T-cell (primary cell): ENCODE data around the gene LAMA5. TPM values are rescaled to one million over a fixed set of nuclear protein-coding genes. Genes with fewer than 3 reads are reported as not detected.

Experiments
- ATAC-seq, 4 experiments: fragments of 200-7000 bp in 3 of 4; fragments of 150-1000 bp in 1 of 4; cut with Tn5 transposase; replicated peaks in 1 of 4; 1 replicate in 3 of 4; 2 replicates in 1 of 4; pipeline ENCODE4 v1.10.0; 2021; ENCODE audit warnings: moderate library complexity in 3 of 4, mild to moderate bottlenecking in 2 of 4, moderate number of reproducible peaks in 1 of 4
- CTCF ChIA-PET, 2 donors: fragments of 300-600 bp; sonication (Branson Sonifier 250); formaldehyde crosslinking; loops; one replicate each; lab custom pipeline; 2022; ENCODE audit warnings: antibody characterized with exemption in 2 of 2; lab: Charles Lee
- POLR2A ChIA-PET, 2 donors: fragments of 300-600 bp; sonication (Branson Sonifier 250); formaldehyde crosslinking; loops; one replicate each; lab custom pipeline; 2022; ENCODE audit warnings: antibody characterized with exemption in 2 of 2; lab: Charles Lee
- DNase-seq, 35 experiments: peaks; one replicate each; pipeline versions ENCODE4 v3.0.0 to v3.0.0-alpha.2; 2013 to 2023
- H3K27ac ChIP-seq: one replicate; pipeline ENCODE4 v1.5.1; 2013; ENCODE audit warnings: low read length
- H3K27me3 ChIP-seq, 2 experiments: replicated peaks in 1 of 2; 1 replicate in 1 of 2; 2 replicates in 1 of 2; pipeline versions ENCODE4 v1.6.1 to v1.7.0; 2013; ENCODE audit warnings: low read length in 1 of 2, mixed read lengths in 1 of 2; ENCODE audit not compliant: control insufficient read depth in 2 of 2, insufficient read depth in 2 of 2; ENCODE audit errors: extremely low read depth in 1 of 2
- H3K36me3 ChIP-seq, 2 donors: 1 replicate in 1 of 2; 2 replicates in 1 of 2; pipeline versions ENCODE4 v1.6.1 to v1.7.0; 2013; ENCODE audit warnings: low read length in 1 of 2; ENCODE audit not compliant: control insufficient read depth in 2 of 2, insufficient read depth in 1 of 2; ENCODE audit errors: extremely low read depth in 1 of 2
- H3K4me1 ChIP-seq, 2 experiments: 1 replicate in 1 of 2; 2 replicates in 1 of 2; pipeline versions ENCODE4 v1.6.1 to v1.7.0; 2013; ENCODE audit warnings: low read length in 2 of 2, mixed read lengths in 1 of 2; ENCODE audit not compliant: insufficient read depth in 2 of 2, control insufficient read depth in 1 of 2; ENCODE audit errors: extremely low read depth in 1 of 2
- H3K4me3 ChIP-seq, 2 donors: 1 replicate in 1 of 2; 2 replicates in 1 of 2; pipeline versions ENCODE4 v1.5.1 to v1.7.0; 2013; ENCODE audit warnings: mild to moderate bottlenecking in 2 of 2, low read length in 1 of 2, moderate library complexity in 1 of 2; ENCODE audit not compliant: control insufficient read depth in 1 of 2; ENCODE audit errors: extremely low read depth in 1 of 2
- H3K9me3 ChIP-seq: 2 replicates; pipeline ENCODE4 v1.7.0; 2013
- H3K27ac Mint-ChIP-seq, 2 donors: one replicate each; pipeline ENCODE4 v1.8.0; 2020 to 2021; ENCODE audit warnings: mild to moderate bottlenecking in 2 of 2, mixed read lengths in 2 of 2
- H3K27me3 Mint-ChIP-seq, 2 donors: one replicate each; pipeline ENCODE4 v1.8.0; 2021 to 2022; ENCODE audit warnings: mixed read lengths in 2 of 2
- H3K36me3 Mint-ChIP-seq: one replicate; pipeline ENCODE4 v1.8.0; 2021; ENCODE audit warnings: mixed read lengths
- H3K4me1 Mint-ChIP-seq, 3 donors: one replicate each; pipeline ENCODE4 v1.8.0; 2020 to 2022; ENCODE audit warnings: mixed read lengths in 3 of 3, mild to moderate bottlenecking in 1 of 3
- H3K4me3 Mint-ChIP-seq, 3 donors: one replicate each; pipeline ENCODE4 v1.8.0; 2020 to 2022; ENCODE audit warnings: mild to moderate bottlenecking in 3 of 3, mixed read lengths in 3 of 3, moderate library complexity in 3 of 3
- H3K9me3 Mint-ChIP-seq, 3 donors: one replicate each; pipeline ENCODE4 v1.8.0; 2020 to 2022; ENCODE audit warnings: mixed read lengths in 3 of 3
- WGBS: methylation state at CpG from one replicate; pipeline ENCODE4 v1.1.5; 2013; ENCODE audit warnings: missing lambda C conversion rate; ENCODE audit not compliant: insufficient coverage; 5-methylcytosine and 5-hydroxymethylcytosine counted together
- total RNA-seq, 35 experiments: library from RNA in 6 of 35; stranded (reverse) in 6 of 35; fragments of 120-200 nt in 1 of 35; gene quantifications; one replicate each; pipeline versions ENCODE4 v1.2.1 to v1.2.4 and lab custom pipeline; 2013 to 2026

LAMA5 gene
- total RNA-seq, 5 donors from 2014 or later (not counting 1 experiment from before 2014, with no cell fraction given) = 0.48 to 4.3 (median 3.0) TPM

- ChIA-PET POLR2A (no interaction called here), CTCF (no interaction called here)
- Mint-ChIP-seq H3K27me3 (no peaks in the 10 kb centered on the region), H3K27ac (no peak overlapping the region), H3K4me1 (peaks cover 15 to 23% (median 16%) of the 10 kb centered on the region in 3 donors), H3K4me3 (no peak overlapping the region), H3K9me3 (no peaks in the 10 kb centered on the region), H3K36me3 (peaks cover 36% of the 10 kb centered on the region)
- ATAC-seq = no peak
- H3K36me3 ChIP-seq = peaks cover 23 to 32% of the 10 kb centered on the region in 2 donors
- WGBS = 93% methylated on average over 11 of the region's 12 CpGs
- no peaks in the 10 kb centered on the region for H3K9me3 ChIP-seq
- H3K4me3 ChIP-seq = no peak overlapping the region
- no peak overlapping the region for H3K27ac ChIP-seq
- no peak for DNase-seq
- H3K27me3 ChIP-seq = no peaks in the 10 kb centered on the region
- H3K4me1 ChIP-seq = peaks cover 1 to 10% of the 10 kb centered on the region in 2 experiments
These were observed 26.2 kb upstream of the LAMA5 start for GRCh38 chr20:62393335-62393665.

- Histone ChIP-seq H3K9me3 (no peaks in the 10 kb centered on the region), H3K27me3 (no peaks in the 10 kb centered on the region), H3K27ac (no peak overlapping the region), H3K4me1 (peaks cover 6 to 15% of the 10 kb centered on the region in 2 experiments), H3K4me3 (no peak overlapping the region), H3K36me3 (peaks cover 23 to 38% of the 10 kb centered on the region in 2 donors)
- H3K9me3 Mint-ChIP-seq = no peaks in the 10 kb centered on the region
- H3K27ac Mint-ChIP-seq = no peak overlapping the region
- no peak overlapping the region for H3K4me3 Mint-ChIP-seq
- POLR2A ChIA-PET = no interaction called here
- peaks cover 20 to 27% (median 21%) of the 10 kb centered on the region in 3 donors for H3K4me1 Mint-ChIP-seq
- ATAC-seq (peak in 2 of 4 experiments; percentile 10 to 14), DNase-seq (no peak)
- peaks cover 36% of the 10 kb centered on the region for H3K36me3 Mint-ChIP-seq
- WGBS = 94% methylated on average over 18 of the region's 21 CpGs
- H3K27me3 Mint-ChIP-seq = no peaks in the 10 kb centered on the region
- CTCF ChIA-PET = no interaction called here
These were observed 25.7 kb upstream of the LAMA5 start for GRCh38 chr20:62392621-62393334.

GRCh38 chr20:62392077-62392418 is 24.9 kb upstream of the LAMA5 start:
- Histone ChIP-seq H3K36me3 (peaks cover 23 to 38% of the 10 kb centered on the region in 2 donors), H3K27ac (no peak overlapping the region), H3K4me1 (peaks cover 9 to 21% of the 10 kb centered on the region in 2 experiments), H3K9me3 (no peaks in the 10 kb centered on the region), H3K4me3 (no peak overlapping the region), H3K27me3 (no peaks in the 10 kb centered on the region)
- CTCF ChIA-PET = no interaction called here
- no peaks in the 10 kb centered on the region for H3K9me3 Mint-ChIP-seq
- 92% methylated on average over 9 of the region's 10 CpGs for WGBS
- POLR2A ChIA-PET = no interaction called here
- peaks cover 25 to 32% (median 26%) of the 10 kb centered on the region in 3 donors for H3K4me1 Mint-ChIP-seq
- no peak overlapping the region for H3K27ac Mint-ChIP-seq
- H3K4me3 Mint-ChIP-seq = no peak overlapping the region
- no peak for DNase-seq
- no peak for ATAC-seq
- peaks cover 29% of the 10 kb centered on the region for H3K36me3 Mint-ChIP-seq
- H3K27me3 Mint-ChIP-seq = no peaks in the 10 kb centered on the region

- Histone ChIP-seq H3K27me3 (no peaks in the 10 kb centered on the region), H3K4me3 (no peak overlapping the region), H3K9me3 (no peaks in the 10 kb centered on the region), H3K4me1 (peaks cover 9 to 22% of the 10 kb centered on the region in 2 experiments), H3K36me3 (peaks cover 23 to 38% of the 10 kb centered on the region in 2 donors), H3K27ac (no peak overlapping the region)
- CTCF ChIA-PET = no interaction called here
- H3K27me3 Mint-ChIP-seq = no peaks in the 10 kb centered on the region
- 95% methylated on average over 39 of the region's 44 CpGs for WGBS
- no peak for DNase-seq
- POLR2A ChIA-PET = no interaction called here
- H3K4me1 Mint-ChIP-seq = peaks cover 26 to 32% (median 27%) of the 10 kb centered on the region in 3 donors
- H3K9me3 Mint-ChIP-seq = no peaks in the 10 kb centered on the region
- no peak overlapping the region for H3K27ac Mint-ChIP-seq
- H3K36me3 Mint-ChIP-seq = peaks cover 28% of the 10 kb centered on the region
- no peak for ATAC-seq
- H3K4me3 Mint-ChIP-seq = no peak overlapping the region
These were observed 24.3 kb upstream of the LAMA5 start for GRCh38 chr20:62391165-62392076.

- Mint-ChIP-seq H3K27me3 (no peaks in the 10 kb centered on the region), H3K4me1 (peaks cover 33 to 41% (median 36%) of the 10 kb centered on the region in 3 donors), H3K4me3 (no peak overlapping the region), H3K36me3 (peaks cover 27% of the 10 kb centered on the region), H3K27ac (no peak overlapping the region), H3K9me3 (no peaks in the 10 kb centered on the region)
- no peak for DNase-seq
- Histone ChIP-seq H3K4me1 (peaks cover 14 to 31% of the 10 kb centered on the region in 2 experiments), H3K27ac (no peak overlapping the region), H3K9me3 (no peaks in the 10 kb centered on the region), H3K27me3 (no peaks in the 10 kb centered on the region), H3K4me3 (no peak overlapping the region), H3K36me3 (peaks cover 18 to 36% of the 10 kb centered on the region in 2 donors)
- WGBS = 93% methylated on average over 16 of the region's 29 CpGs
- ChIA-PET CTCF (no interaction called here), POLR2A (no interaction called here)
- no peak for ATAC-seq
These were observed 23.4 kb upstream of the LAMA5 start for GRCh38 chr20:62390317-62391164.

GRCh38 chr20:62389601-62390087 is 22.5 kb upstream of the LAMA5 start:
- H3K36me3 ChIP-seq = peaks cover 18 to 36% of the 10 kb centered on the region in 2 donors
- DNase-seq (no peak), ATAC-seq (no peak)
- H3K27me3 Mint-ChIP-seq = no peaks in the 10 kb centered on the region
- no peaks in the 10 kb centered on the region for H3K9me3 ChIP-seq
- peaks cover 40 to 50% (median 43%) of the 10 kb centered on the region in 3 donors for H3K4me1 Mint-ChIP-seq
- no peaks in the 10 kb centered on the region for H3K9me3 Mint-ChIP-seq
- H3K4me3 Mint-ChIP-seq = no peak overlapping the region
- WGBS = 70% methylated on average over 4 of the region's 5 CpGs
- no peaks in the 10 kb centered on the region for H3K27me3 ChIP-seq
- no peak overlapping the region for H3K4me3 ChIP-seq
- POLR2A ChIA-PET = no interaction called here
- CTCF ChIA-PET = no interaction called here
- H3K27ac Mint-ChIP-seq = no peak overlapping the region
- peaks cover 16 to 37% of the 10 kb centered on the region in 2 experiments for H3K4me1 ChIP-seq
- H3K27ac ChIP-seq = no peak overlapping the region
- peaks cover 24% of the 10 kb centered on the region for H3K36me3 Mint-ChIP-seq
